Lower lobe of right lung (tissue), 2 donors: ENCODE data around the gene BTBD6. TPM values are rescaled to one million over a fixed set of nuclear protein-coding genes. Genes with fewer than 3 reads are reported as not detected.

Experiments
- ATAC-seq, 2 donors: fragments of 200-7000 bp; cut with Tn5 transposase; one replicate each; pipeline ENCODE4 v1.9.1; 2020 to 2022; ENCODE audit warnings: mild to moderate bottlenecking in 2 of 2, moderate library complexity in 2 of 2
- DNase-seq: peaks from one replicate; pipeline ENCODE4 v3.0.0-alpha.2; 2020
- H3K27ac ChIP-seq: fragments of 200-600 bp; one replicate; pipeline ENCODE4 v1.8.0; 2022
- H3K27me3 ChIP-seq: fragments of 200-600 bp; one replicate; pipeline ENCODE4 v1.8.0; 2022; ENCODE audit warnings: low read depth
- H3K36me3 ChIP-seq: fragments of 200-600 bp; one replicate; pipeline ENCODE4 v1.8.0; 2022; ENCODE audit warnings: mild to moderate bottlenecking
- H3K4me1 ChIP-seq: fragments of 200-600 bp; one replicate; pipeline ENCODE4 v1.8.0; 2022
- H3K4me3 ChIP-seq: fragments of 200-600 bp; one replicate; pipeline ENCODE4 v1.8.0; 2022; ENCODE audit warnings: mild to moderate bottlenecking
- H3K9me3 ChIP-seq: fragments of 200-600 bp; one replicate; pipeline ENCODE4 v1.8.0; 2022
- CTCF ChIP-seq: fragments of 200-600 bp; IDR thresholded peaks from one replicate; pipeline ENCODE4 v1.8.0; 2022; ENCODE audit warnings: antibody characterized with exemption, mild to moderate bottlenecking
- intact Hi-C: fragments of 100-400 bp; cut with DNase I; formaldehyde crosslinking; loops from one replicate; pipeline ENCODE4 v1.11.0; 2022
- total RNA-seq: library from RNA; stranded (reverse); fragmentation: NEBNext Ultra II Directional; extraction: Animal tissue kit (Norgen Biotek cat#: 25700); gene quantifications from one replicate; pipeline ENCODE4 v1.2.1, GENCODE V29; 2021
- donor health status: DM: no; HTN: yes; CAD: no; lungs with severe emphysema.

BTBD6 gene
- total RNA-seq, 1 donor from 2014 or later = 53.0 TPM

GRCh38 chr14:105204931-105205672, 43.2 kb upstream of the BTBD6 start:
- intact Hi-C loops = no loop called here
- no peak overlapping the region for H3K4me3 ChIP-seq
- H3K4me1 ChIP-seq = peaks cover 50% of the 10 kb centered on the region
- peaks cover 12% of the 10 kb centered on the region for H3K36me3 ChIP-seq
- H3K27me3 ChIP-seq = peaks cover 11% of the 10 kb centered on the region
- H3K27ac ChIP-seq = peak overlapping the region; percentile 62
- no peaks in the 10 kb centered on the region for H3K9me3 ChIP-seq
- ATAC-seq (peak; percentile 3 to 14), DNase-seq (no peak)
- TF ChIP-seq CTCF = no peak

- Histone ChIP-seq H3K9me3 (no peaks in the 10 kb centered on the region), H3K27ac (no peak overlapping the region), H3K27me3 (peaks cover 8% of the 10 kb centered on the region), H3K4me1 (peaks cover 50% of the 10 kb centered on the region), H3K4me3 (no peak overlapping the region), H3K36me3 (peaks cover 18% of the 10 kb centered on the region)
- peak; percentile 64 for DNase-seq
- TF ChIP-seq CTCF = no peak
- peak; percentile 29 to 34 for ATAC-seq
- intact Hi-C loops = no loop called here
Measured at GRCh38 chr14:105205673-105206208, 42.6 kb upstream of the BTBD6 start.

- intact Hi-C loops = no loop called here
- H3K27ac ChIP-seq = no peak overlapping the region
- H3K4me3 ChIP-seq = no peak overlapping the region
- ATAC-seq (no peak), DNase-seq (no peak)
- H3K4me1 ChIP-seq = peaks cover 40% of the 10 kb centered on the region
- no peaks in the 10 kb centered on the region for H3K27me3 ChIP-seq
- no peaks in the 10 kb centered on the region for H3K9me3 ChIP-seq
- peaks cover 30% of the 10 kb centered on the region for H3K36me3 ChIP-seq
- no peak for TF ChIP-seq CTCF
Measured at GRCh38 chr14:105206873-105207272, 41.5 kb upstream of the BTBD6 start.

GRCh38 chr14:105207460-105207901, 40.9 kb upstream of the BTBD6 start:
- intact Hi-C loops = no loop called here
- DNase-seq (no peak), ATAC-seq (no peak)
- H3K9me3 ChIP-seq = no peaks in the 10 kb centered on the region
- H3K36me3 ChIP-seq = peaks cover 33% of the 10 kb centered on the region
- no peaks in the 10 kb centered on the region for H3K27me3 ChIP-seq
- TF ChIP-seq CTCF = no peak
- no peak overlapping the region for H3K27ac ChIP-seq
- no peak overlapping the region for H3K4me3 ChIP-seq
- peaks cover 34% of the 10 kb centered on the region for H3K4me1 ChIP-seq

GRCh38 chr14:105207996-105208737, 40.2 kb upstream of the BTBD6 start:
- peaks cover 28% of the 10 kb centered on the region for H3K4me1 ChIP-seq
- H3K27me3 ChIP-seq = no peaks in the 10 kb centered on the region
- peaks cover 40% of the 10 kb centered on the region for H3K36me3 ChIP-seq
- no peak overlapping the region for H3K27ac ChIP-seq
- H3K9me3 ChIP-seq = no peaks in the 10 kb centered on the region
- DNase-seq (no peak), ATAC-seq (no peak)
- no peak for TF ChIP-seq CTCF
- no peak overlapping the region for H3K4me3 ChIP-seq
- intact Hi-C loops = no loop called here
